Panc1 (cell line): ENCODE data around the gene FER1L5. TPM values are rescaled to one million over a fixed set of nuclear protein-coding genes. Genes with fewer than 3 reads are reported as not detected.

Source experiments
- ATAC-seq: fragments of 200-7000 bp; cut with Tn5 transposase; 2 replicates; pipeline ENCODE4 v1.9.1; 2020; ENCODE audit warnings: mild to moderate bottlenecking, moderate library complexity
- BruUV-seq: library from RNA; stranded (reverse); fragments of 400-500 nt; replicated peaks from 2 replicates; lab custom pipeline; 2021; lab: Mats Ljungman, UMichigan
- CTCF ChIA-PET: fragments of 300-600 bp; sonication (Branson Sonifier 250); formaldehyde crosslinking; loops from one replicate; lab custom pipeline; 2022; ENCODE audit warnings: antibody characterized with exemption; lab: Charles Lee
- POLR2A ChIA-PET: fragments of 300-600 bp; sonication (Branson Sonifier 250); formaldehyde crosslinking; loops from one replicate; lab custom pipeline; 2022; ENCODE audit warnings: antibody characterized with exemption; lab: Charles Lee
- DNase-seq: peaks from one replicate; pipeline ENCODE4 v3.0.0-alpha.2; 2010; ENCODE audit warnings: low read depth, low spot score
- H3K27ac ChIP-seq: 2 replicates; pipeline ENCODE4 v1.5.1; 2011; ENCODE audit warnings: mild to moderate bottlenecking, low read length, inconsistent platforms
- H3K27me3 ChIP-seq: fragments of 200-500 bp; sonication (Bioruptor generic); 2 replicates; pipeline ENCODE4 v1.6.0; 2014; ENCODE audit warnings: low read length, inconsistent platforms; ENCODE audit not compliant: control insufficient read depth, insufficient read depth
- H3K36me3 ChIP-seq: fragments of 200-500 bp; sonication (Bioruptor generic); 2 replicates; pipeline ENCODE4 v1.5.1; 2014; ENCODE audit warnings: inconsistent platforms, mild to moderate bottlenecking, low read length, moderate library complexity; ENCODE audit not compliant: control insufficient read depth, insufficient read depth
- H3K4me1 ChIP-seq: 2 replicates; pipeline ENCODE4 v1.5.1; 2011; ENCODE audit warnings: inconsistent platforms, mild to moderate bottlenecking, low read length, moderate library complexity; ENCODE audit not compliant: control insufficient read depth, insufficient read depth
- H3K4me3 ChIP-seq, 2 experiments: 2 replicates each; pipeline ENCODE4 v1.5.1; 2011 to 2012; ENCODE audit warnings: low read depth in 2 of 2, low read length in 2 of 2, mild to moderate bottlenecking in 2 of 2, inconsistent platforms in 1 of 2, moderate library complexity in 1 of 2
- H3K9me3 ChIP-seq: fragments of 200-500 bp; sonication (Bioruptor generic); 2 replicates; pipeline ENCODE4 v1.5.1; 2014; ENCODE audit warnings: low read depth, mild to moderate bottlenecking, inconsistent platforms, low read length, moderate library complexity; ENCODE audit not compliant: control insufficient read depth, insufficient read depth
- CTCF ChIP-seq: fragments of 450-650 bp; IDR thresholded peaks from 2 replicates; pipeline ENCODE4 v1.5.1; 2017; ENCODE audit warnings: mild to moderate bottlenecking
- POLR2AphosphoS5 ChIP-seq: IDR thresholded peaks from 2 replicates; pipeline ENCODE4 v1.6.1; 2012; ENCODE audit warnings: mild to moderate bottlenecking, low read depth, low read length, moderate library complexity
- REST ChIP-seq, 2 experiments: IDR thresholded peaks; 2 replicates each; pipeline ENCODE4 v1.6.1; 2011 to 2012; ENCODE audit warnings: low read depth in 2 of 2, control low read depth in 1 of 2, low read length in 1 of 2, mild to moderate bottlenecking in 1 of 2, moderate library complexity in 1 of 2; ENCODE audit not compliant: insufficient read depth in 1 of 2
- SIN3A ChIP-seq: IDR thresholded peaks from 2 replicates; pipeline ENCODE4 v1.6.1; 2012; ENCODE audit warnings: low read depth, mild to moderate bottlenecking, low read length, moderate library complexity, borderline replicate concordance; ENCODE audit not compliant: insufficient read depth
- TCF7L2 ChIP-seq: IDR thresholded peaks from 2 replicates; pipeline ENCODE4 v1.6.1; 2011; ENCODE audit warnings: mild to moderate bottlenecking, low read depth, low read length, inconsistent platforms
- in situ Hi-C: cut with HindIII; loops from 2 replicates; pipeline ENCODE4 v1.10.0; 2016; ENCODE audit warnings: low sequenced_read_pairs, low pct_unique_long_range_greater_than_20kb
- intact Hi-C: fragments of 100-400 bp; cut with micrococcal nuclease; formaldehyde crosslinking; loops from one replicate; pipeline ENCODE4 v1.10.0; 2022; ENCODE audit not compliant: unreplicated experiment
- total RNA-seq: library from RNA; stranded (reverse); gene quantifications from one replicate; pipeline ENCODE4 v1.2.1, GENCODE V29; 2021; ENCODE audit not compliant: unreplicated experiment

The FER1L5 gene
- total RNA-seq, 1 experiment from 2014 or later, result not detected

- Histone ChIP-seq H3K9me3 (no peaks in the 10 kb centered on the region), H3K27ac (no peak overlapping the region), H3K4me3 (no peak overlapping the region), H3K27me3 (no peaks in the 10 kb centered on the region), H3K4me1 (no peaks in the 10 kb centered on the region), H3K36me3 (no peaks in the 10 kb centered on the region)
- no peak for ATAC-seq
- no TSS peak for BruUV-seq
- ChIA-PET CTCF (no interaction called here), POLR2A (interaction anchor here (0.5 kb wide), 1 partner anchor 17 kb away, joined by 3 read pairs; no protein-coding TSS in a partner anchor)
- intact Hi-C loops, result no loop called here
- DNase-seq, result no peak
- in situ Hi-C loops, result no loop called here
- no peak for TF ChIP-seq REST (IDR thresholded peaks at IDR 0.05; ENCODE audit: insufficient read depth in 1 of 2, low read depth in 2 of 2, low read length in 1 of 2)
- TF ChIP-seq SIN3A, result no peak
- TF ChIP-seq CTCF, result no peak
- TF ChIP-seq POLR2AphosphoS5, result no peak
- TF ChIP-seq TCF7L2, result no peak
Measured at GRCh38 chr2:96693286-96694200, 51.0 kb downstream of the FER1L5 start.

GRCh38 chr2:96694279-96694678 is 51.7 kb downstream of the FER1L5 start:
- in situ Hi-C loops, result no loop called here
- ATAC-seq (no peak), DNase-seq (no peak)
- no peak overlapping the region for H3K4me3 ChIP-seq
- BruUV-seq, result no TSS peak
- H3K27ac ChIP-seq, result no peak overlapping the region
- POLR2A ChIA-PET, result interaction anchor here (0.5 kb wide), 1 partner anchor 18 kb away, joined by 3 read pairs; no protein-coding TSS in a partner anchor
- TF ChIP-seq CTCF, result no peak
- no peak for TF ChIP-seq TCF7L2
- no peak for TF ChIP-seq SIN3A
- TF ChIP-seq POLR2AphosphoS5, result no peak
- no peak for TF ChIP-seq REST (IDR thresholded peaks at IDR 0.05; ENCODE audit: insufficient read depth in 1 of 2, low read depth in 2 of 2, low read length in 1 of 2)
- H3K36me3 ChIP-seq, result no peaks in the 10 kb centered on the region
- no peaks in the 10 kb centered on the region for H3K27me3 ChIP-seq
- no peaks in the 10 kb centered on the region for H3K9me3 ChIP-seq
- CTCF ChIA-PET, result no interaction called here
- intact Hi-C loops, result no loop called here
- no peaks in the 10 kb centered on the region for H3K4me1 ChIP-seq
